Measurements from ENCODE around the gene SH3BP5. TPM values are rescaled to one million over a fixed set of nuclear protein-coding genes. Genes with fewer than 3 reads are reported as not detected.

Gene SH3BP5
- total and polyA plus RNA-seq, 4 donors: 50.3 to 76.6 (median 67.3) TPM

- DNase-seq (no peak), ATAC-seq (ENCODE audit: insufficient read depth, low FRiP score) (no peak)
- Histone ChIP-seq H3K9ac (ENCODE audit: insufficient read depth in 1 of 2, low read length in 2 of 2) (no peak overlapping the region), H3K9me3 (ENCODE audit: control insufficient read depth in 4 of 4, insufficient read depth in 3 of 4, low read length in 3 of 4) (no peaks in the 10 kb centered on the region), H3K4me1 (ENCODE audit: control insufficient read depth in 5 of 5, insufficient read depth in 5 of 5, low read length in 5 of 5) (peaks cover 21 to 41% (median 27%) of the 10 kb centered on the region in 5 donors), H3K27me3 (ENCODE audit: control insufficient read depth in 3 of 3, insufficient read depth in 3 of 3, low read length in 2 of 3) (no peaks in the 10 kb centered on the region), H3K4me3 (no peak overlapping the region), H3K36me3 (ENCODE audit: control insufficient read depth in 4 of 4, insufficient read depth in 4 of 4, low read length in 4 of 4) (peaks cover 0 to 6% (median 0%) of the 10 kb centered on the region in 4 donors), H3K27ac (ENCODE audit: low read depth in 1 of 2, low read length in 1 of 2) (peak overlapping the region in 1 of 2 donors; percentile 5)
- TF ChIP-seq CTCF (IDR thresholded peaks at IDR 0.05; ENCODE audit: control extremely low read depth, extremely low read depth): no peak
- WGBS, 2 donors: 84 to 90% methylated on average over 6 of the region's 6 CpGs
Observed at GRCh38 chr3:15323063-15323462, 9.3 kb downstream of the SH3BP5 start.

GRCh38 chr3:15321349-15321748 lies 11.0 kb downstream of the SH3BP5 start:
- Histone ChIP-seq H3K36me3 (ENCODE audit: control insufficient read depth in 4 of 4, insufficient read depth in 4 of 4, low read length in 4 of 4) (peaks cover 0 to 6% (median 0%) of the 10 kb centered on the region in 4 donors), H3K27ac (ENCODE audit: low read depth in 1 of 2, low read length in 1 of 2) (no peak overlapping the region), H3K27me3 (ENCODE audit: control insufficient read depth in 3 of 3, insufficient read depth in 3 of 3, low read length in 2 of 3) (no peaks in the 10 kb centered on the region), H3K9me3 (ENCODE audit: control insufficient read depth in 4 of 4, insufficient read depth in 3 of 4, low read length in 3 of 4) (no peaks in the 10 kb centered on the region), H3K4me3 (no peak overlapping the region), H3K4me1 (ENCODE audit: control insufficient read depth in 5 of 5, insufficient read depth in 5 of 5, low read length in 5 of 5) (peaks cover 24 to 44% (median 26%) of the 10 kb centered on the region in 5 donors), H3K9ac (ENCODE audit: insufficient read depth in 1 of 2, low read length in 2 of 2) (no peak overlapping the region)
- ATAC-seq (ENCODE audit: insufficient read depth, low FRiP score) (no peak), DNase-seq (peak in 1 of 3 donors; percentile 58)
- no peak for TF ChIP-seq CTCF (IDR thresholded peaks at IDR 0.05; ENCODE audit: control extremely low read depth, extremely low read depth)
- 85 to 94% methylated on average over 1 of the region's 1 CpG for WGBS, 2 donors

- H3K4me3 ChIP-seq: no peak overlapping the region
- 39 to 60% methylated on average over 4 of the region's 4 CpGs for WGBS, 2 donors
- DNase-seq: peak in 2 of 3 donors; percentile 37 to 56
Observed at GRCh38 chr3:15319575-15319974, 12.8 kb downstream of the SH3BP5 start.

More at GRCh38 chr3:15319575-15319974, 12.8 kb downstream of the SH3BP5 start:
- no peak for TF ChIP-seq CTCF (IDR thresholded peaks at IDR 0.05; ENCODE audit: control extremely low read depth, extremely low read depth)
- Histone ChIP-seq H3K9me3 (ENCODE audit: control insufficient read depth in 4 of 4, insufficient read depth in 3 of 4, low read length in 3 of 4) (no peaks in the 10 kb centered on the region), H3K4me1 (ENCODE audit: control insufficient read depth in 5 of 5, insufficient read depth in 5 of 5, low read length in 5 of 5) (peaks cover 22 to 34% (median 27%) of the 10 kb centered on the region in 5 donors), H3K9ac (ENCODE audit: insufficient read depth in 1 of 2, low read length in 2 of 2) (no peak overlapping the region), H3K27me3 (ENCODE audit: control insufficient read depth in 3 of 3, insufficient read depth in 3 of 3, low read length in 2 of 3) (no peaks in the 10 kb centered on the region), H3K27ac (ENCODE audit: low read depth in 1 of 2, low read length in 1 of 2) (peak overlapping the region; percentile 55 to 71), H3K36me3 (ENCODE audit: control insufficient read depth in 4 of 4, insufficient read depth in 4 of 4, low read length in 4 of 4) (peaks cover 0 to 3% (median 0%) of the 10 kb centered on the region in 4 donors)
- peak; percentile 31 for ATAC-seq (ENCODE audit: insufficient read depth, low FRiP score)
